ENCODE results near the gene ARHGEF26.

- TF ChIP-seq POLR2A (IDR thresholded peaks at IDR 0.05; ENCODE audit: low read length) (no peak), GATA1 (IDR thresholded peaks at IDR 0.05; ENCODE audit: low read depth, low read length) (no peak)
Observed at GRCh38 chr3:154142608-154143007, 21.4 kb downstream of the ARHGEF26 start.
